ENCODE measurements around the gene INMT. TPM values are rescaled to one million over a fixed set of nuclear protein-coding genes. Genes with fewer than 3 reads are reported as not detected.

The INMT gene
- total and polyA plus RNA-seq, 2 donors (not counting 1 experiment from before 2014, with no cell fraction given): 0.15 TPM; not detected in 1

- TF ChIP-seq CTCF (IDR thresholded peaks at IDR 0.05) (no peak), EZH2 (IDR thresholded peaks at IDR 0.05; ENCODE audit: borderline replicate concordance, insufficient read depth, low read depth, low read length, poor library complexity, severe bottlenecking) (no peak)
These were observed 20.0 kb downstream of the INMT start for GRCh38 chr7:30771880-30772425.

GRCh38 chr7:30772984-30773383, 21.0 kb downstream of the INMT start:
- POLR2A ChIA-PET: interaction anchor here (0.6 kb wide), 1 partner anchor 34 kb away, joined by 3 read pairs; no protein-coding TSS in a partner anchor
- Mint-ChIP-seq H3K4me1 (peaks cover 5% of the 10 kb centered on the region), H3K27me3 (no peaks in the 10 kb centered on the region), H3K27ac (no peak overlapping the region), H3K9me3 (ENCODE audit: insufficient read depth) (no peaks in the 10 kb centered on the region), H3K4me3 (no peak overlapping the region)
- Histone ChIP-seq H3K4me1 (ENCODE audit: control insufficient read depth in 2 of 2, insufficient read depth in 2 of 2, low read length in 2 of 2) (peaks cover 4 to 13% of the 10 kb centered on the region in 2 donors), H3K36me3 (replicated peaks in 1 of 2; ENCODE audit: control extremely low read depth in 1 of 2, control insufficient read depth in 1 of 2, extremely low read depth in 1 of 2, insufficient read depth in 2 of 2, low read length in 1 of 2) (no peaks in the 10 kb centered on the region), H3K27me3 (replicated peaks in 1 of 4; ENCODE audit: control extremely low read depth in 1 of 4, control insufficient read depth in 3 of 4, insufficient read depth in 4 of 4, low read length in 3 of 4) (no peaks in the 10 kb centered on the region), H3K79me2 (ENCODE audit: control insufficient read depth, insufficient read depth, low read length) (no peaks in the 10 kb centered on the region), H2AFZ (ENCODE audit: insufficient read depth, low read depth, low read length, poor library complexity, severe bottlenecking) (peak overlapping the region; percentile 9), H3K9me3 (ENCODE audit: control extremely low read depth in 1 of 3, control insufficient read depth in 2 of 3, insufficient read depth in 1 of 3, low read length in 2 of 3) (no peaks in the 10 kb centered on the region), H4K20me1 (ENCODE audit: control insufficient read depth, insufficient read depth, low read length, poor library complexity, severe bottlenecking) (no peaks in the 10 kb centered on the region), H3K9ac (ENCODE audit: low read length) (no peak overlapping the region), H3K4me3 (ENCODE audit: control extremely low read depth in 1 of 5, extremely low read depth in 1 of 5, insufficient read depth in 1 of 5, low read depth in 2 of 5, low read length in 4 of 5) (no peak overlapping the region), H3K27ac (ENCODE audit: low read length in 2 of 2) (no peak overlapping the region), H3K4me2 (replicated peaks; ENCODE audit: low read depth, low read length, poor library complexity, severe bottlenecking) (no peak overlapping the region)
- intact Hi-C loops (cut with micrococcal nuclease): no loop called here
- TF ChIP-seq CTCF (IDR thresholded peaks at IDR 0.05) (no peak), EZH2 (IDR thresholded peaks at IDR 0.05; ENCODE audit: borderline replicate concordance, insufficient read depth, low read depth, low read length, poor library complexity, severe bottlenecking) (no peak)
- DNase-seq (no peak), ATAC-seq (ENCODE audit: low read depth) (no peak)
- CTCF ChIA-PET: no interaction called here
- WGBS (ENCODE audit: insufficient coverage): 87% methylated on average over 5 of the region's 6 CpGs

More at GRCh38 chr7:30771880-30772425, 20.0 kb downstream of the INMT start:
- Histone ChIP-seq H4K20me1 (ENCODE audit: control insufficient read depth, insufficient read depth, low read length, poor library complexity, severe bottlenecking) (no peaks in the 10 kb centered on the region), H3K4me2 (replicated peaks; ENCODE audit: low read depth, low read length, poor library complexity, severe bottlenecking) (peak overlapping the region; percentile 88), H2AFZ (ENCODE audit: insufficient read depth, low read depth, low read length, poor library complexity, severe bottlenecking) (peak overlapping the region; percentile 98), H3K27ac (ENCODE audit: low read length in 2 of 2) (peak overlapping the region in 1 of 2 donors; percentile 61), H3K9me3 (ENCODE audit: control extremely low read depth in 1 of 3, control insufficient read depth in 2 of 3, insufficient read depth in 1 of 3, low read length in 2 of 3) (no peaks in the 10 kb centered on the region), H3K79me2 (ENCODE audit: control insufficient read depth, insufficient read depth, low read length) (no peaks in the 10 kb centered on the region), H3K4me1 (ENCODE audit: control insufficient read depth in 2 of 2, insufficient read depth in 2 of 2, low read length in 2 of 2) (peaks cover 4 to 13% of the 10 kb centered on the region in 2 donors), H3K9ac (ENCODE audit: low read length) (peak overlapping the region; percentile 87), H3K4me3 (ENCODE audit: control extremely low read depth in 1 of 5, extremely low read depth in 1 of 5, insufficient read depth in 1 of 5, low read depth in 2 of 5, low read length in 4 of 5) (peak overlapping the region; percentile 64 to 93 (median 73)), H3K36me3 (replicated peaks in 1 of 2; ENCODE audit: control extremely low read depth in 1 of 2, control insufficient read depth in 1 of 2, extremely low read depth in 1 of 2, insufficient read depth in 2 of 2, low read length in 1 of 2) (no peaks in the 10 kb centered on the region), H3K27me3 (replicated peaks in 1 of 4; ENCODE audit: control extremely low read depth in 1 of 4, control insufficient read depth in 3 of 4, insufficient read depth in 4 of 4, low read length in 3 of 4) (no peaks in the 10 kb centered on the region)
- H3K9me3 Mint-ChIP-seq (ENCODE audit: insufficient read depth): no peaks in the 10 kb centered on the region
- intact Hi-C loops (cut with micrococcal nuclease): no loop called here
- DNase-seq (peak; percentile 44), ATAC-seq (ENCODE audit: low read depth) (no peak)
- ChIA-PET CTCF (interaction anchor here (0.7 kb wide), 1 partner anchor 34 kb away, joined by 3 read pairs; no protein-coding TSS in a partner anchor), POLR2A (no interaction called here)
- H3K4me3 Mint-ChIP-seq: peak overlapping the region; percentile 92
- peak overlapping the region; percentile 57 for H3K27ac Mint-ChIP-seq
- H3K27me3 Mint-ChIP-seq: no peaks in the 10 kb centered on the region
- peaks cover 5% of the 10 kb centered on the region for H3K4me1 Mint-ChIP-seq
- WGBS (ENCODE audit: insufficient coverage): 1% methylated on average over 12 of the region's 15 CpGs
